H1 (cell line): Measurements from ENCODE around the gene LCN9. TPM values are rescaled to one million over a fixed set of nuclear protein-coding genes. Genes with fewer than 3 reads are reported as not detected.

ENCODE experiments used
- TAF1 ChIP-seq: IDR thresholded peaks from 2 replicates; pipeline ENCODE4 v1.6.1; 2011; ENCODE audit warnings: mild to moderate bottlenecking, low read depth, low read length
- polyA plus RNA-seq, 7 experiments: library from polyadenylated mRNA; depleted of rRNA in 3 of 7; stranded (reverse) in 5 of 7; unstranded in 2 of 7; fragments of >200 nt in 5 of 7; fragments of 200-250 nt in 2 of 7; gene quantifications; 1 replicate in 5 of 7; 2 replicates in 1 of 7; 4 replicates in 1 of 7; pipeline versions ENCODE4 v1.2.1 to v1.2.3, GENCODE V29; 2011 to 2013; ENCODE audit warnings: missing spikeins in 2 of 7, mixed read lengths in 2 of 7
- total RNA-seq: library from RNA; stranded (reverse); fragmentation: NEBNext Ultra II Directional; extraction: Animal tissue kit (Norgen Biotek cat#: 25700); gene quantifications from 2 replicates; pipeline ENCODE4 v1.2.1, GENCODE V29; 2021

LCN9 gene
- total and polyA plus RNA-seq, 2 of the 8 experiments (the other 6 are each of a cell fraction or from before 2014, with no cell fraction given), result 2.3 to 3.1 TPM

DNA sequence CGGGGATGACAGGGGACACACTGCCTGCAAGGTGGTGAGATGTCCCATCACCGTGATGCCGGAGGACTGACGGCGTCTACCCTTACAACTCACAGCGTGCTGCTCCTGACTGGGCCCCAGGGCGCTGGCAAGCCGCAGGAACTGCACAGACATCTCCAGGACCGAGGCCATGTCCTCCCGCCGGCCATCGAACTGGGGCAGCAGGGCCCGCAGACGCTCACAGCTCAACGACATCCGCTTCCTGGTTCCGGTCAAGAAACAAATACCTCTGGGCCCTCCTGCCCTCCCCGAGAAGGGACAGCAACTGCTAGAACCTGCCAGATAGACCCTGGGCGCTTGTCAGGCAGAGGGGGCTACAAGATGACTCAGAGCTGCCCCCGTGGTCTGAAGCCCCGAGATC, 35.1 kb downstream of the LCN9 start (continued):
- TF ChIP-seq TAF1, result no peak
